ENCODE measurements around the gene ZP1. TPM values are rescaled to one million over a fixed set of nuclear protein-coding genes. Genes with fewer than 3 reads are reported as not detected.
"Not testable (repeated sequence)": the region's sequence is repeated elsewhere in the genome, so short reads cannot be mapped to it uniquely, and the experiment has no call there.

Gene ZP1
- total and polyA plus RNA-seq, 4 donors, result not detected

- Histone ChIP-seq H3K27me3 (ENCODE audit: control insufficient read depth in 4 of 4, insufficient read depth in 4 of 4, low read length in 3 of 4) (no peaks in the 10 kb centered on the region), H3K4me1 (ENCODE audit: control insufficient read depth in 4 of 4, insufficient read depth in 4 of 4, low read length in 3 of 4) (peaks cover 8 to 35% (median 22%) of the 10 kb centered on the region in 4 donors), H3K9ac (ENCODE audit: low read depth in 1 of 2, low read length in 2 of 2) (no peak overlapping the region), H3K9me3 (ENCODE audit: control insufficient read depth in 4 of 4, low read length in 3 of 4) (no peaks in the 10 kb centered on the region), H3K4me3 (ENCODE audit: low read depth in 1 of 3, low read length in 3 of 3) (no peak overlapping the region), H3K27ac (ENCODE audit: low read depth in 1 of 2, low read length in 2 of 2) (no peak overlapping the region), H3K36me3 (ENCODE audit: control insufficient read depth in 4 of 4, insufficient read depth in 3 of 4, low read depth in 1 of 4, low read length in 3 of 4) (no peaks in the 10 kb centered on the region)
- no peak for DNase-seq (ENCODE audit: low spot score)
- TF ChIP-seq FOXA1 (IDR thresholded peaks at IDR 0.05), result no peak
- TF ChIP-seq, protein P1, sequence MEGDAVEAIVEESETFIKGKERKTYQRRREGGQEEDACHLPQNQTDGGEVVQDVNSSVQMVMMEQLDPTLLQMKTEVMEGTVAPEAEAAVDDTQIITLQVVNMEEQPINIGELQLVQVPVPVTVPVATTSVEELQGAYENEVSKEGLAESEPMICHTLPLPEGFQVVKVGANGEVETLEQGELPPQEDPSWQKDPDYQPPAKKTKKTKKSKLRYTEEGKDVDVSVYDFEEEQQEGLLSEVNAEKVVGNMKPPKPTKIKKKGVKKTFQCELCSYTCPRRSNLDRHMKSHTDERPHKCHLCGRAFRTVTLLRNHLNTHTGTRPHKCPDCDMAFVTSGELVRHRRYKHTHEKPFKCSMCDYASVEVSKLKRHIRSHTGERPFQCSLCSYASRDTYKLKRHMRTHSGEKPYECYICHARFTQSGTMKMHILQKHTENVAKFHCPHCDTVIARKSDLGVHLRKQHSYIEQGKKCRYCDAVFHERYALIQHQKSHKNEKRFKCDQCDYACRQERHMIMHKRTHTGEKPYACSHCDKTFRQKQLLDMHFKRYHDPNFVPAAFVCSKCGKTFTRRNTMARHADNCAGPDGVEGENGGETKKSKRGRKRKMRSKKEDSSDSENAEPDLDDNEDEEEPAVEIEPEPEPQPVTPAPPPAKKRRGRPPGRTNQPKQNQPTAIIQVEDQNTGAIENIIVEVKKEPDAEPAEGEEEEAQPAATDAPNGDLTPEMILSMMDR (IDR thresholded peaks at IDR 0.05; ENCODE audit: low read depth, low read length, missing input control), result no peak
- TF ChIP-seq SP1 (IDR thresholded peaks at IDR 0.05), result no peak
- TF ChIP-seq YY1 (IDR thresholded peaks at IDR 0.05), result no peak
- no peak for TF ChIP-seq REST (IDR thresholded peaks at IDR 0.05)
- TF ChIP-seq HNF4A (conservative IDR thresholded peaks at IDR 0.05), result no peak
- no peak for TF ChIP-seq RXRA (IDR thresholded peaks at IDR 0.05)
- TF ChIP-seq NR2F2 (IDR thresholded peaks at IDR 0.05), result no peak
- TF ChIP-seq EGR1 (IDR thresholded peaks at IDR 0.05; ENCODE audit: low read depth in 2 of 2), result no peak
- WGBS, result 72% methylated on average over 1 of the region's 1 CpG
Observed at GRCh38 chr11:60908803-60909202, 41.5 kb downstream of the ZP1 start.

- not testable (repeated sequence) for H3K4me3 ChIP-seq (ENCODE audit: low read depth in 1 of 3, low read length in 3 of 3); H3K27me3 ChIP-seq (ENCODE audit: control insufficient read depth in 4 of 4, insufficient read depth in 4 of 4, low read length in 3 of 4); DNase-seq (ENCODE audit: low spot score); H3K9ac ChIP-seq (ENCODE audit: low read depth in 1 of 2, low read length in 2 of 2); H3K36me3 ChIP-seq (ENCODE audit: control insufficient read depth in 4 of 4, insufficient read depth in 3 of 4, low read depth in 1 of 4, low read length in 3 of 4); H3K27ac ChIP-seq (ENCODE audit: low read depth in 1 of 2, low read length in 2 of 2); H3K9me3 ChIP-seq (ENCODE audit: control insufficient read depth in 4 of 4, low read length in 3 of 4)
- peaks cover 8 to 36% (median 18%) of the 10 kb centered on the region in 4 donors for H3K4me1 ChIP-seq (ENCODE audit: control insufficient read depth in 4 of 4, insufficient read depth in 4 of 4, low read length in 3 of 4)
- 80% methylated on average over 3 of the region's 3 CpGs for whole genome bisulfite sequencing
Observed at GRCh38 chr11:60909680-60910280, 42.4 kb downstream of the ZP1 start.

- no peak for DNase-seq (ENCODE audit: low spot score)
- no peak overlapping the region for H3K27ac ChIP-seq (ENCODE audit: low read depth in 1 of 2, low read length in 2 of 2)
- H3K9ac ChIP-seq (ENCODE audit: low read depth in 1 of 2, low read length in 2 of 2), result no peak overlapping the region
- no peak overlapping the region for H3K4me3 ChIP-seq (ENCODE audit: low read depth in 1 of 3, low read length in 3 of 3)
- no peaks in the 10 kb centered on the region for H3K9me3 ChIP-seq (ENCODE audit: control insufficient read depth in 4 of 4, low read length in 3 of 4)
- H3K36me3 ChIP-seq (ENCODE audit: control insufficient read depth in 4 of 4, insufficient read depth in 3 of 4, low read depth in 1 of 4, low read length in 3 of 4), result no peaks in the 10 kb centered on the region
- peaks cover 8 to 36% (median 17%) of the 10 kb centered on the region in 4 donors for H3K4me1 ChIP-seq (ENCODE audit: control insufficient read depth in 4 of 4, insufficient read depth in 4 of 4, low read length in 3 of 4)
- 62% methylated on average over 3 of the region's 3 CpGs for WGBS
- H3K27me3 ChIP-seq (ENCODE audit: control insufficient read depth in 4 of 4, insufficient read depth in 4 of 4, low read length in 3 of 4), result no peaks in the 10 kb centered on the region
- TF ChIP-seq RXRA (IDR thresholded peaks at IDR 0.05) (no peak), GABPA (IDR thresholded peaks at IDR 0.05 in 1 of 2, conservative IDR thresholded peaks at IDR 0.05 in 1 of 2) (no peak), NR2F2 (IDR thresholded peaks at IDR 0.05) (no peak), HNF4G (IDR thresholded peaks at IDR 0.05) (no peak), FOXA2 (IDR thresholded peaks at IDR 0.05) (no peak), ZBTB33 (IDR thresholded peaks at IDR 0.05) (no peak), JUND (IDR thresholded peaks at IDR 0.05) (no peak), RAD21 (IDR thresholded peaks at IDR 0.05) (no peak)
- TF ChIP-seq, protein P2, sequence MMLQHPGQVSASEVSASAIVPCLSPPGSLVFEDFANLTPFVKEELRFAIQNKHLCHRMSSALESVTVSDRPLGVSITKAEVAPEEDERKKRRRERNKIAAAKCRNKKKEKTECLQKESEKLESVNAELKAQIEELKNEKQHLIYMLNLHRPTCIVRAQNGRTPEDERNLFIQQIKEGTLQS (IDR thresholded peaks at IDR 0.05), result no peak
Observed at GRCh38 chr11:60910281-60910687, 42.9 kb downstream of the ZP1 start.

Data from liver (tissue), 9 donors.